Colon (tissue), 2 donors: ENCODE measurements around the gene ACP4.
"Not testable (repeated sequence)": the region's sequence is repeated elsewhere in the genome, so short reads cannot be mapped to it uniquely, and the experiment has no call there.

Source experiments
- FAIRE-seq: peaks from 2 replicates; lab custom pipeline; 2012; peaks lifted over from hg19 to GRCh38; lab: Jason Lieb, UNC
- donor health status: control.
- donor health status: control.

The ACP4 gene

DNA sequence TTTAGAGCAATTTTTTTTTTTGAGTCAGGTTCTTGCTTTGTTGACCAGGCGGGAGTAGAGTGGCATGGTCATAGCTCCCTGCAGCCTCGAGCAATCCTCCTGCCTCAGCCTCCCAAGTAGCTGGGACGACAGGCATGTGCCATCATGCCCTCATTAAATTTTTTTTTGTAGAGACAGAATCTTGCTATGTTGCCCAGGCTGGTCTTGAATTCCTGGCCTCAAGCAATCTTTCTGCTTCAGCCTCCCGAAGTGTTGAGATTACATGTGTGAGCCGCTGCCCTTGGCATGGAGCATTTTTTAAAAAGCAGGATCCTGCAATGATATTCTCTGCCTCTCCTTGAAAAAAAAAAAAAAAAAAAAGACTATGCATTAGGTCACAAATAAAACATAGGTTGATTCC lies 14.1 kb upstream of the ACP4 start:
- FAIRE-seq, result no peak

- FAIRE-seq, result no peak
Measured at GRCh38 chr19:50777261-50777660, 13.0 kb upstream of the ACP4 start.

GRCh38 chr19:50777830-50778303 lies 12.3 kb upstream of the ACP4 start:
- FAIRE-seq, result no peak

DNA sequence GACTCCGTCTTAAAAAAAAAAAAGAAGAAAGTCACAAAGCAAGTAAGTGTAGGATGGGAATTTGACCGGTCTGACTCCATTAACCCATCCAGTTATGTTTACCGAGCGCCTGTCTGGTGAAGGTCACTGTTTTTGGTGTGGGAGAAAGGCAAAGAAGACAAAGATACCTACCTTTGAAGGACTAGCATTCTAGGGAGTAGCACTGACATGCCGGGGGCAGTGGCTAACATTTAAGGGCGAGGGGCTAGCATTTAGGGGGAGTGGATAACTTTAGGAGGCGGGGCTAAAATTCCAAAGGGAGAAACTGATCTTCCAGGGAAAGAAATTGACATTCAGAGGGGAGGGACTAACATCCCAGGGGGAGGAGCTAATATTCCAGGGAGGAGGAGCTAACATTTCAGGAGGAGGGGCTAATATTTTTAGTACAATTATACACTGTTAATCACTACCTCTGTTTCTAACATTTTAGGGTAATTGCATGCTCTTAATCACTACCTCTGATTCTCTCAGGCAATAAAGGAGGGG lies 11.2 kb upstream of the ACP4 start:
- no peak for FAIRE-seq

GRCh38 chr19:50779504-50780457 lies 10.4 kb upstream of the ACP4 start:
- FAIRE-seq, result no peak

DNA sequence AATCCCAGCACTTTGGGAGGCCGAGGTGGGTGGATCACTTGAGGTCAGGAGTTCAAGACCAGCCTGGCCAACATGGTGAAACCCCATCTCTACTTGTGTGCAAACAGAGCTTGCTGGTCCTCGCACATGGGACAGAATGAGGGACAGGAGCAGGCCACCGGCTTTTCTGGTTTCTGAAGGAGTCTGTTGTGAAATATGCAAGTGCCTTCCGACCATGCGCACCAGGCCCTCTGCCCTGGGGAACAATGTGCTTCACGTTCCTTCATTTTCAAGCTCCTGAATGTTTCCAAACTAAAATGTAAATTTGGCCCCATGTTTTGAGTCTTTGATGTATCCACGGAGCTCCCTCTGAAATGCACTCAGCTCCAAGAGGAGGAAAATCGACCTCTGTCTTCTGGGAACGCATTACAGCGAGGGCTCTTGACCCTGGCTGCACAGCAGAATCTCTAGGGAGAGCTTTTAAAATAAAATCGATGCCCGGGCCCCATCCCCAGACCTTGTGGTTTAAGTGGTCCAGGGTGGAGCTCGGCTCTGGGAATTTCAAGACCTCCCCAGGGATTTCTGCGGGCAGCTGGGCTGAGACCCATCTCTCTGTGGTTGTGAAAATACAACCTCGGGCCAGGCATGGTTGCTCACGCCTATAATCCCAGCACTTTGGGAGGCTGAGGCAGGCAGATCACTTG lies 9.3 kb upstream of the ACP4 start:
- no peak for FAIRE-seq

- FAIRE-seq, result not testable (repeated sequence)
Measured at GRCh38 chr19:50783848-50784152, 6.4 kb upstream of the ACP4 start.

- FAIRE-seq, result no peak
Measured at GRCh38 chr19:50784710-50785109, 5.5 kb upstream of the ACP4 start.

- no peak for FAIRE-seq
Measured at GRCh38 chr19:50785329-50785728, 4.9 kb upstream of the ACP4 start.

DNA sequence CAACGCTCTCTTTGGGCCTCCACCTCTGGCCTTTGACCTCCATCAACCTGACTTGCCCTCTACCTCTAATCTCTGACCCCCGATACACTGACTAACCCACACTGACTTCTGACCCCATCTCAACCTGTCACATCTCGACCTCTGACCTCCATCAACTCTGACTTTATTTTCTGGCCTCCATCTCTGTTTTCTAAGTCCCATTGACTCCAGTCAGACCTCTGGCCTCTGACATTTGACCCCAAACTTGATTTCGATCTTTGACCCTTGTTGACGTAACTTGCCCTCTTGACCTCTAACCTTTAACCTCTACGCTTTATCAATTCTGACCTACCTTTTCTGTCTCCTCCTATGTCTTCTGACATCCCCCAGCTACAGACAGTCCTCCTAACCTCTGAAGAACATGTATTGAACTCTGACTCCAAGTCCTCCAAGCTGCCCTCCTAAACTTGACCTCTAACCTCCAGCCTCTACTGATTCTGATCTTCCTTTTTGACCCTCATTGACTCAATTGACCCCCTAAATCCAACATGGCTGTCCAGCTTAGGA lies 780 bp downstream of the ACP4 start:
- no peak for FAIRE-seq

DNA sequence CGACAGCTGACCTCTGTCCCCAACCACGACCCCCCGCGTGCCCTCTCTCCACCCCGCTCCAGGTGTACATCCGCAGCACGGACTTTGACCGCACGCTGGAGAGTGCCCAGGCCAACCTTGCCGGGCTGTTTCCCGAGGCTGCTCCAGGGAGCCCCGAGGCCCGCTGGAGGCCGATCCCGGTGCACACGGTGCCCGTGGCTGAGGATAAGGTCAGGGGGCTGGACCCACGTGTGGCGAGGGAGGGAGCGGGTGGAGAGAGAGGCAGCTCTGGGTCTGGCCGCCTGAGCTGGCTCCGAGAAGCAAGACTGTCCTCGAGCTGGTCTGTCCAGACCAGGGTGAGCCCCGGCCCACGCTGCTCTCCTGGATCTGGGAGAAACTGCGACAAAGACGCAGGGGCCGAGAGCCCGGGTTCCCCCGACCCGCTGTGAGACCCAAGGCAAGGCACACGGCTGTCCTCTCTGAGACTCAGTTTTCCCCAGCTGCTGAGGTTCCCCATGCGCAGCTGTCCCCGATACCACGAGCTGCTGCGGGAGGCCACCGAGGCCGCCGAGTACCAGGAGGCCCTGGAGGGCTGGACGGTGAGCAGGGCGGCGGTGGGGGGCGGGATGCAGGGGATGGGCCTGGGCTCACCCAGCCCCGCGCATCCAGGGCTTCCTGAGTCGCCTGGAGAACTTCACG lies 1.5 kb downstream of the ACP4 start:
- FAIRE-seq, result no peak

DNA sequence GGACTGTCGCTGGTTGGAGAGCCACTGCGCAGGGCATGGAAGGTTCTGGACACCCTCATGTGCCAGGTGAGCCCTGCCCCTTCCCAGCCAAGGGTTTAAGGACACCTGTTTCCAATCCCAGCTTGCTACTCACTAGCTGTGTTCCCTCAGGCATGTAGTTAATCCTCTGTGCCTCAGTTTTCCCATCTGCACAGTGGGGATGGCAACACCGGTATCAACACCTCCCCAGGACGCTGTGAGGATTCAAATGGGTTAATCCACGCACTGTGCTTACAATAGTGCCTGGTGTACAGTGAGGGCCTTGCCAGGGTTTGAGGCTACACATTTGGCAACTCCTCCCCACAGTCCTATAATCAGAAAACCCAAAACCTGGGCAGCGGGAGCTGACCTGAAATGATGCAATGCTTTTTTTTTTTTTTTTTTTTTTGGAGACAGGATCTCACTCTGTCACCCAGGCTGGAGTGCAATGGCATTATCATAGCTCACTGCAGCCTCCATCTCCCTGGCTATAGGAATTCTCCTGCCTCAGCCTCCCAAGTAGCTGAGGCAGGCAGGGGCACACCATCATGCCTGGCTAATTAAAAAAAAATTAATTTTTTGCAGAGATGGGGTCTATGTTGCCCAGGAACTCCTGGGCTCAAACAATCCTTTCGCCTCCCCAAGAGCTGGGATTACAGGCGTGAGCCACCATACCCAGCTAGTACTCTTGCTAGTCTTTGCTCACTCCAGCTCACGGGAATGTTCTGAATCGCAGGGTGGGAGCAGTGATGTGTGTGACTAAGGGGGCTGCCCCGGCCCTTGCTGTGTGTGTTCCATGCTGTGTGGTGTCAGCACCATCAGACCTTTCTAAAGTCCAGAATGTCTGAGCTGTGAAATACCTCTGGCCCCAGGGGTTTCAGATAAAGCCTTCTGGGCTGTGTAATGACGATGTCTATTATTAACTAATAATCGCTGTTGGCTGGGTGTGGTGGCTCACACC lies 2.3 kb downstream of the ACP4 start:
- no peak for FAIRE-seq

GRCh38 chr19:50793558-50794065 lies 3.4 kb downstream of the ACP4 start:
- no peak for FAIRE-seq

DNA sequence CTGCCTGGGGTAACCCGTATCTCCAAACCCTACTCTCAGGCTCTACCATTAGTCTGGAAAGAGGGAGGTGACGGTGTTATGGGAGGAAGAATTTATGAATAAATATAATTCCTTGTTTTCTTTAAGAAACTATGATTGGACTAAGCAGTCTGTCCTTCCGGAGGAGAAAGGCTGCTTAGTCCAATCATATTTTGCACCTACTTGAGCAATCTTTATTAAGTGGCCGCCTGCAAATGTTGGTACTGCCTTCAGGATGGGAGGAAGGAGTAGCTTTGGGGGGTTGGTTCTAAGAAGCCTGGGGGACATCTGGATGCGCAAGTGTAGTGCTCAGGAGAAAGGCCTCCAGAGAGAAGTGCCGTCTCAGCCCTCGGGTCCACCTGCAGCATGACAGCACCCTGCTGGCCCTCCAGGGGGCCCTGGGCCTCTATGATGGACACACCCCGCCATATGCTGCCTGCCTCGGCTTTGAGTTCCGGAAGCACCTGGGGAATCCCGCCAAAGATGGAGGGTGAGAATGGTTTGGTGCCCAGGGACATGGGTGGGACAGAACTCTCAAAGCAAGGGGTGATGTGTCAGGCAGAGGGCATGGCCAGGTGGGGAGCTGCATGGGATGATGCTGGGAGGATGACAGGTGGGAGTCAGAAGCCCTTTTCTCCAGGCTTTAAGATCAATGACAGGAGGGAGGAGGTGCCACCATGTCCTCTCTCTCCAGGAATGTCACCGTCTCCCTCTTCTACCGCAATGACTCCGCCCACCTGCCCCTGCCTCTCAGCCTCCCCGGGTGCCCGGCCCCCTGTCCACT lies 4.1 kb downstream of the ACP4 start:
- FAIRE-seq, result no peak

DNA sequence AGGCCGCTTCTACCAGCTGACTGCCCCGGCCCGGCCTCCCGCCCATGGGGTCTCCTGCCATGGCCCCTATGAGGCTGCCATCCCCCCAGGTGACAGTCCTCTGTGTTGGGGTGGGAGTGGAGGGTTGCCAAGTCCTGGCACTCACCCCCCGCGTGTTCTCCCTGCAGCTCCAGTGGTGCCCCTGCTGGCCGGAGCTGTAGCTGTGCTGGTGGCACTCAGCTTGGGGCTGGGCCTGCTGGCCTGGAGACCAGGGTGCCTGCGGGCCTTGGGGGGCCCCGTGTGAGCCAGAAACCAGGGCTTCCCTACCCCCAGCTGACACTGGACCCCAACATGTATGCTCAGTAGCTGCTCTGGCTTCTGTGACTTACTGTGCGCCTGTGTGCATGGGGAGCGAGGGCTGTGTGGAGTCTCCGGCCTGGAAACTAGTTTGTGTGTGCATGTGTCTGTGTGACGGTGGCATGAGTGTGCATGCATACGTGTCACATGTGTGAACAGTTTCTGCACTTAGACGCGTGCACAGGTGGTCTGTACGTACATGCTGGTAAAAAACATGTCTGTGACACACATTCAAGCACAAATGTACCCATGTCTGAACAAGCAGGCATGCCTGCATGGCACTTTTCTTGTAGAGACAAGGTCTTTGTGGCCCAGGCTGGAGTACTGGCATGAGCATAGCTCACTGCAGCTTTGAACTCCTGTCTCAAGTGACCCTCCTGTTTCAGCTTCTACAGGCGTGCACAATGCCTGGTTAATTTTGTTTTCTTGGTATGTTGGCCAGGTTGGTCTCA lies 4.9 kb downstream of the ACP4 start:
- no peak for FAIRE-seq

- FAIRE-seq, result no peak
Measured at GRCh38 chr19:50795664-50796073, 5.5 kb downstream of the ACP4 start.

- FAIRE-seq, result no peak
Measured at GRCh38 chr19:50796128-50796633, 6.0 kb downstream of the ACP4 start.

DNA sequence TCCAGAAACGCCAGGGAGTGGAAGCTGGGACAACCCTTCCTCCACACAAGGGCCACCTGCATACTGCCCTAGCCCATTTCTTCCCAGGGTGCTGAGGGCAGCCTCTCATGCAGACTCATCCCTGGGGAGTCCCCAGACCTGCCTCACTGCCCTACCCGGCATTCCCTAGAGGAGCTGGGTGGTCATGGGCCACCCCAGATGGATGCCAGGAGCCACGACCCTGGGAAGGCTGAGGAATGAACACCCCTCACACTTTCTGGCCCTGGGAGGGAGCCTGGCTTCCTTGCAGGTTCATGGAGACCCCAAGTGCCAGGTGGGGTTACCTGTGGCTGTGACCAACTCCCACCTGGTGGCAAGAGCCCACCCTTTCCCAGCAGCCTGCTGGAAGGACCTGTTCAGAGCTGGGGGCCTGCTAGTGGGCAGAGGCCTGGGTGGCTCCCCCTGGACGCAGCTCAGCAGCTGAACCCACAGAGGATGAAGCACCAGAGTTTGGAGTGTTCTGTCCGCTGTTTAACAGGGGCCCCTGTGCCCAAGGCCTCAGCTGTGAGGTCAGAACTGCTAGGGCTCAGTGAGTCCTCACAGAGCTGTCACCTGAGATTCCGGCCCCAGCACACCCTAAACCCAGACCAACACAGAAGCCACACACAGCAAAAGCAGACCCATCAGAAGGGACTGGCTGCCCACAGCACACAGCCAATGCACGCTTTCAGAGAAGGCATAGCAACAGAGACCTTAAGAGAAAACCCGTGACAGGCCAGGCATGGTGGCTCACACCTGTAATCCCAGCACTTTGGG lies 6.6 kb downstream of the ACP4 start:
- no peak for FAIRE-seq
